Right ventricle myocardium superior (tissue), 1 donor: Measurements from ENCODE around the gene DBNDD1. TPM values are rescaled to one million over a fixed set of nuclear protein-coding genes. Genes with fewer than 3 reads are reported as not detected.
"Not testable (repeated sequence)": the region's sequence is repeated elsewhere in the genome, so short reads cannot be mapped to it uniquely, and the experiment has no call there.

Experiments used
- ATAC-seq: fragments of 200-7000 bp; cut with Tn5 transposase; one replicate; pipeline ENCODE4 v1.9.1; 2020; ENCODE audit warnings: mild to moderate bottlenecking; ENCODE audit not compliant: poor library complexity
- DNase-seq: peaks from one replicate; pipeline ENCODE4 v3.0.0-alpha.2; 2020
- intact Hi-C: fragments of 100-400 bp; cut with DNase I; formaldehyde crosslinking; loops from one replicate; pipeline ENCODE4 v1.11.2; 2022
- long read RNA-seq: library from polyadenylated mRNA; unstranded; transcript quantifications from one replicate; pipeline ENCODE4 v2.0.0, GENCODE V29; 2021
- total RNA-seq: library from RNA; stranded (reverse); fragmentation: NEBNext Ultra II Directional; extraction: Animal tissue kit (Norgen Biotek cat#: 25700); gene quantifications from one replicate; pipeline ENCODE4 v1.2.1, GENCODE V29; 2021
- donor health status: DM: no; HTN: yes; CAD: no; lungs with severe emphysema.

The DBNDD1 gene, protein sequence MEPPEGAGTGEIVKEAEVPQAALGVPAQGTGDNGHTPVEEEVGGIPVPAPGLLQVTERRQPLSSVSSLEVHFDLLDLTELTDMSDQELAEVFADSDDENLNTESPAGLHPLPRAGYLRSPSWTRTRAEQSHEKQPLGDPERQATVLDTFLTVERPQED
- total RNA-seq, result 6.3 TPM
- long read RNA-seq, transcript DBNDD1-201 (4 exons, 2,079 nt), result major isoform, 60 of 64 reads
- long read RNA-seq, partial matches to known transcripts, result 0 of 64 reads
- long read RNA-seq, other reads (novel, unspliced or antisense), result 1 of 64 reads

GRCh38 chr16:90018652-90019542 is at the start of gene DBNDD1:
TSS of gene DBNDD1 (minus strand) at chr16:90019456. CDS start at chr16:90019341, 115 bp downstream.
- ATAC-seq, result peak; percentile 21
- intact Hi-C loops, result no loop called here
- DNase-seq, result no peak

GRCh38 chr16:90061437-90061836 is 42.2 kb upstream of the DBNDD1 start:
- no peak for DNase-seq
- ATAC-seq, result no peak
- intact Hi-C loops, result no loop called here

DNA sequence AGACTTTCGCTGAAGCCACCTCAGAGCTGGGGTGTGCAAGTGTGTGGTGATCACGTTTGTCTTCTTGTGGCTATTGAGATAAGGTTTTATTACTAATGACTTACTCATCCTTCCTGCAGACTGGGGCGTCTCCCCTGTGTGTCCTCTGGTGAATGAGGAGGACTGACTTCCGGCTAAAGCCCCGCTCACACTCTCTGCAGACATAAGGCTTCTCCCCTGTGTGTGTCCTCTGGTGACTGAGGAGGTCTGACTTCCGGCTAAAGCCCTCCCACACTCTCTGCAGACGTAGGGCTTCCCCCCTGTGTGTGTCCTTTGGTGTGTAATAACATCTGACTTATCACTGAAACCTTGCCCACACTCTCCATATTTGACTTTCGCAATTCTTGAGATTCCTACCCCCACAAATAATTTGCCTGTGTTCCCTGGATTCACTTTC is 38.5 kb upstream of the DBNDD1 start:
- DNase-seq, result no peak
- intact Hi-C loops, result no loop called here
- ATAC-seq, result no peak

- intact Hi-C loops, DNase-seq, ATAC-seq: not testable (repeated sequence)
Observed at GRCh38 chr16:90056521-90056920, 37.3 kb upstream of the DBNDD1 start.

DNA sequence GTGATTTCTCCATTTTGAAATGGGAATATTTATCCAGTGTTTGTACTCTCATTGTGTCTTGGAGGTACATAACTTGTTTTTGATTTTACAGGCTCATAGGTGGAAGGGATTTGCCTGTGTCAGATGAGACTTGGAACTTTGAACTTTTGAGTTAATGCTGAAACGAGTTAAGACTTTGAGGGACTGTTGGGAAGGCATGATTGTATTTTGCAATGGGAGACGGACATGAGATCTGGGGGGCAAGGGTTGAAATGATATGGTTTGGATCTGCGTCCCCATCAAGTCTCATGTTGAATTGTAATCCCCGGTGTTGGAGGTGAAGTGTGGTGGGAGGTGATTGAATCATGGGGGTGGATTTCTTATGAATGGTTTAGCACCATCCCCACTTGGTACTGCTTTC is 36.1 kb upstream of the DBNDD1 start:
- intact Hi-C loops, result no loop called here
- no peak for DNase-seq

DNA sequence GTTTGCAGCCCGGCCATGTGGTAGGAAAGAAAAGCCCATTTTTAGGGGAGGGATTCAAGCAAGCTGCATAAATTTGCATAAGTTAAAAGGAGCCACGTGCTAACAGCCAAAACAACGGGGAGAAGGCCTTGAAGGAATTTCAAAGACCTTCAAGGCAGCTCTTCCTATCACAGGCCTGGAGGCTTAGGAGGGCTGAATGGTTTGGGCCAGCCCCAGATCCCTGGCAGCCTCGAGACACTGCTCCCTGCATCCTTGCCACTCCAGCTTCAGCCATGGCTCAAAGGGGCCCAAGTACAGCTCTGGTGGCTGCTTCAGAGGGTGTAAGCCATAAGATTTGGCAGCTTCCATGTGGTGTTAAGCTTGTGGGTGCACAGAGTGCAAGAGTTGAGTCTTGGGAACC is 35.3 kb upstream of the DBNDD1 start:
- ATAC-seq (no peak), DNase-seq (no peak)
- intact Hi-C loops, result no loop called here

More for the DNA sequence above, 36.1 kb upstream of the DBNDD1 start:
- ATAC-seq, result no peak

DNA sequence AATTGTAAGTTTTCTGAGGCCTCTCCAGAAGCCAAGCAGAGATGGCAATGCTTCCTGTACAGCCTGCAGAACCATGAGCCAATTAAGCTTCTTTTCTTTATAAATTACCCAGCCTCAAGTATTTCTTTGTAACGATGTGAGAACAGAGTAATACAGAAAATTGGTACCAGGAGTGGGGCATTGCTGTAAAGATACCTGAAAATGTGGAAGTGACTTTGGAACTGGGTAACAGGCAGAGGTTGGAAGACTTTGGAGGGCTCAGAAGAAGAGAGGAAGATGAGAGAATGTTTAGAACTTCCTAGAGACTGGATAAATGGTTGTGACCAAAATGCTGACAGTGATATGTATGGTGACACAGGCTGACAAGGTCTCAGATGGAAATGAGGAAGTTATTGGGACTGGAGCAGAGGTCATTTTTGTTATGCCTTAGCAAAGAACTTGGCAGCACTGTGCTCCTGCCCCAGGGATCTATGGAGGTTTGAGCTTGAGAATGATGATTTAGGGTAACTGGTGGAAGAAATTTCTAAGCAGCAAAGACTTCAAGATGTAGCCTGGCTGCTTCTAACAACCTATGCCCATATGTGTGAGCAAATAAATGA is 34.7 kb upstream of the DBNDD1 start:
- ATAC-seq (no peak), DNase-seq (no peak)
- intact Hi-C loops, result no loop called here

- DNase-seq (no peak), ATAC-seq (no peak)
- intact Hi-C loops, result no loop called here
Observed at GRCh38 chr16:90050969-90051368, 31.7 kb upstream of the DBNDD1 start.

DNA sequence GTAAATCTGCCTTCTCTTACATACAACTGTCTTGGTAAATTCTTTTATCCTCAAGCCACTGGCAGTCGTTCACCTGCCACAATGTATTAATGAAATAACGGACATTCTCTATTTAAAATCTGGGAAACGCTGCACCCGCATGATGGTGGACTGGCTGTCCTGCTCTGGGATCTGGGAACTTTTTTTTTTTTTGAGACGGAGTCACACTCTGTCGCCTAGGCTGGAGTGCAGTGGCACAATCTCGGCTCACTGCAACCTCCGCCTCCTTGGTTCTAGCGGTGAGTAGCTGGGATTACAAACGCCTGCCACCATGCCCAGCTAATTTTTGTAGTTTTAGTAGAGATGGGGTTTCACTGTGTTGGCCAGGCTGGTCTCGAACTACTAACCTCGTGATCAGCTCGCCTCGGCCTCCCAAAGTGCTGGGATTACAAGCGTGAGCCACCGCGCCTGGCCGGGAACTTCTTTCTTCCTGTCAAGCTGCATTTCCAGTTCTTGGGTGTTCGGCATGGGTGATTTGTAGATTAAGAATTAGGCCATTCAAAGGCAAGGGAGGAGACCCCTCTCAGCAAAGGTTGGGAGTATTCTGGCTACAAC is 29.6 kb upstream of the DBNDD1 start:
- ATAC-seq, result no peak
- DNase-seq, result no peak
- intact Hi-C loops, result no loop called here

- intact Hi-C loops, result no loop called here
- DNase-seq (no peak), ATAC-seq (no peak)
Observed at GRCh38 chr16:90048347-90048722, 29.1 kb upstream of the DBNDD1 start.

DNA sequence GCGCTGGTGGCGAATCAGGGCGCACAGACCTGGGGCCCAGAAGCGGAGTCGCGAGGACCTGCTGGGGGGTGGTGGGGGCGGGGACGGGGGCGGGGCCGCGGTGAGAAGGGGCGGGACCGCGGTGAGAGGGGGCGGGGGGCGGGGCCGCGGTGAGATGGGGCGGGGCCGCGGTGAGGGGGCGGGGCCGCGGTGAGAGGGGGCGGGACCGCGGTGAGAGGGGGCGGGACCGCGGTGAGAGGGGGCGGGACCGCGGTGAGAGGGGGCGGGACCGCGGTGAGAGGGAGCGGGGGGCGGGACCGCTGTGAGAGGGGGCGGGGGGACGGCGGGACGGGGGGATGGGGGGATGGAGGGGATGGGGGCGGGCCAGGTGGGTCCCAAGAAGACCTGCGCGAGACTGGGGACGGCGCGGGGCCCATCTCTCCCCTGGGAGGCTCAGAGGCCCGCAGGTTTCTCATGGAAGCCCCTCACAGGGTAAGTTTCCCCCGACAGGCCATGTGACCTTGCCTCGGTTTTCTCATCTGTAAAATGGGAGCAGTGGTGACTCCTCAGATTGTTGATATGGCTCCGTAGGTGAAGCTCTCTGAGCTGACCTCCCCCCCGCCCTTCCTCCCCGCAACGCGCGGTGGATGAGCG is 28.6 kb upstream of the DBNDD1 start:
- DNase-seq (no peak), ATAC-seq (peak; percentile 25)
- intact Hi-C loops, result no loop called here

- intact Hi-C loops, result no loop called here
- peak; percentile 78 for DNase-seq
- peak; percentile 79 for ATAC-seq
Observed at GRCh38 chr16:90046971-90047713, 27.9 kb upstream of the DBNDD1 start.

- intact Hi-C loops, result no loop called here
- ATAC-seq (peak; percentile 4), DNase-seq (no peak)
Observed at GRCh38 chr16:90046122-90046970, 27.1 kb upstream of the DBNDD1 start.

- intact Hi-C loops, result no loop called here
- no peak for DNase-seq
Observed at GRCh38 chr16:90044111-90044551, 24.9 kb upstream of the DBNDD1 start.

GRCh38 chr16:90043526-90043925 is 24.3 kb upstream of the DBNDD1 start:
- no peak for DNase-seq
- intact Hi-C loops, result no loop called here
- ATAC-seq, result no peak

More at GRCh38 chr16:90044111-90044551, 24.9 kb upstream of the DBNDD1 start:
- no peak for ATAC-seq

- ATAC-seq, result no peak
- intact Hi-C loops, result no loop called here
- DNase-seq, result no peak
Observed at GRCh38 chr16:90042946-90043514, 23.8 kb upstream of the DBNDD1 start.
